ENCODE results near the gene CNIH2.

The CNIH2 gene

GRCh38 chr11:66329165-66329673 is 51.2 kb downstream of the CNIH2 start:
- no peak for DNase-seq (ENCODE audit: low read depth in 2 of 2)

DNA sequence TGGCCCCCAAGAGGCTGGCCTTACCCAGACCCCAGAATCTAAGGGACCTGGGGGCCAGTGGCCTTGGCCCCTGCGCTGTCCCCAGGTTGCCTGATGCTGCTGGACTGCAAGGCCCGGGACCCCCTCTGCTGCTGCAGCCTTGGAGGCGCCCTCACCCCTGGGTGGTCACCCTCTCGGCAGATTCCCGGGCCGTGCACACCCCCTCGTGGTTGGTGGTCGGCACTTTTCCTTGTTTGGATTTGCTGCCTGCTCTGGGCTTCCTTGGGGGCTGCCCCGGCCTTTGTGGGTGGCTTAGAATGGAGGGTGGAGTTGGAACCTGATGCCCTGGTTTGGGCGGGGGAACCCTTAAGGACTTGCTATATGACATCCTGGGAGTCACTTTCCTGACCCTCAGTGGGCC is 53.0 kb downstream of the CNIH2 start:
- no peak for DNase-seq (ENCODE audit: low read depth in 2 of 2)

DNA sequence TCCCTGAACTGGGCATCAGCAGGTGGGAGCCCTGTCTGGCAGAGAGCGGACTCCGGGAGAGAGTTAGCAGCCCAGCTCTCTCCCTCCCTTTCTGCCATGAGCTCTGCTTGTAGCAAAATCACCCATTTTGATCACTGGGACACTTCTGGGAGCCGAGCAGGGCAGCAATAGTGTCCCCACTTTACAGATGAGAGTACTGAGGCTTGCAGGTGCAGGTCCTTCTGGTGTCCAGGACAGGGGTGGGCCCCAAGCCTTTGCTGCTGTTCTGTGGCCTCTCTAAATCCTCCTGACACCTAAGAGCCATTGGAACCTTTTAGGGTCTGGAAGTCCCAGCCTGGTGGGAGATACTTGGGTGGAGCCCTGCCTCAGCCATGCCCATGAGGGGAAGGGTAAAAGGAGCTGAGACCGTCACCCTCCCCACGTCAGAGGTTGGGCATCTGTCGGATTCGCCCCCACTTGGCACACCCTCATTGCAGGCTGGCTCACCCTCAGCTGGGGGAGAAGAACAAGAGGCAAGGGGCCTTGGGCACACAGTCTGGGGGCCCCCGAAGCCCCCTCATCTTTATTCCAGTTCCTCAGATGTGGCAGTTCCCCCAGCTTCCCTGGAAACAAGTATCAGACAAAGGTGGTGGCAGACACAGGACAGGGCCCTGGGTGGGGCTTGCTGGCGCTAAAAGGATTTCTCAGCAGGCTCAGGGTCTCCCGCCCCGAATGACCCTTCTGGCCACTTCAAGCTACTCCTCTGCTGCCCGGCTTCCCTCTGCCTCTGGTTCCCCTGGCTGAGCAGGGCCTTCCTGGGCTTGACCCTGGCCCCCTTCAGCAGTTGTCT is 53.8 kb downstream of the CNIH2 start:
- no peak for DNase-seq (ENCODE audit: low read depth in 2 of 2)

DNA sequence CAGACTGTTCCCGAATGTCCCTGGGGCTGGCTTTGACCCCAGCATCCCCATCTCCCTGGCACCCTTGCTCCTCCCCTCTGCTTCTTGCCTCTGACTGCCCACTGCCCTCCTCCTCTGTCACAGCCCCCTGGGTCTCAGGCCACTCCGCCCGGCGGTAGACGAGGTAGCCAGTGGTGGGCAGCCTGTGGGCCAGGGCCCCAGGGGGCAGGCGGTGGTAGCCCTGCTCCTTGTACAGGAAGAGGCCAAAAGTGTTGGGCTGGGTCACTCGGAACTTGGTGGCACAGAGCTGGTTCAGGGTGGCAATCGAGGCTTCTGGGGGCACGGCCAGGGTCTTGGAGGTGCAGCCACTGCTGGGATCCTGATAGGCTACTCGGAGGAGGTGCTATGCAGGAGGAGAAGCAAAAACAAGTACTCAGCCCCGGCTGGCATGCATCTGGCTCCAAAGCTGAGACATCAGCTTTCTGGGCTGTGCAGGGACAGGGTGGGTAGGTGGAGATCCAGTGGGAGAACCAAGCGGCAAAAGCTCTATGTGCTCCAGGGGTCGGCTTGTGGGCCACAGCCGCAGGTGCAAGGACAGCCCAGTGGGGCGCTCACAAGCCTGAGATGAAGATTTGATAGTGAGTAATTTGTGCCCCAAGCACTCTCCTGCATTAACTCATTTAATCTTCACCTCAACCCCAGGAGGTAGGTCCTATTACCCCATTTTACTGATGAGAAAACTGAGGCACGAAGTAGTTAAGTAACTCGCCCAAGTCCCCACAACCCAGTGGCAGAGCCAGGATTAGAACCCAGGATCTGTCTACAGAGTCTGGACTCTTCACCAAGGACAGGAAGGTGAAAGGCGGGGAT is 54.6 kb downstream of the CNIH2 start:
- DNase-seq (ENCODE audit: low read depth in 2 of 2), result no peak

GRCh38 chr11:66333220-66333877 is 55.4 kb downstream of the CNIH2 start:
- no peak for DNase-seq (ENCODE audit: low read depth in 2 of 2)
